Measurements from ENCODE around the gene GRHL1. TPM values are rescaled to one million over a fixed set of nuclear protein-coding genes. Genes with fewer than 3 reads are reported as not detected.

GRHL1 gene
- total and polyA plus RNA-seq, 9 of the 15 experiments (the other 6 are each of a cell fraction or from before 2014, with no cell fraction given), result 1.7 to 6.1 (median 4.7) TPM

GRCh38 chr2:9941196-9941995, 10.1 kb upstream of the GRHL1 start (continued):
- TF ChIP-seq ZNF57 (CRISPR knock-in tag; IDR thresholded peaks at IDR 0.05) (no peak), MYBL2 (IDR thresholded peaks at IDR 0.05; ENCODE audit: low read depth) (no peak), MYBL2 (CRISPR knock-in tag; IDR thresholded peaks at IDR 0.05; ENCODE audit: borderline replicate concordance) (no peak), CTBP1 (IDR thresholded peaks at IDR 0.05; ENCODE audit: borderline replicate concordance) (no peak), E2F1 (CRISPR knock-in tag; IDR thresholded peaks at IDR 0.05) (no peak), SMARCC2 (IDR thresholded peaks at IDR 0.05; ENCODE audit: low read depth) (no peak), PBX2 (CRISPR knock-in tag; IDR thresholded peaks at IDR 0.05; ENCODE audit: low read depth) (no peak), PBX2 (tag; conservative IDR thresholded peaks at IDR 0.05; ENCODE audit: low read depth) (peak; percentile 90), SPI1 (IDR thresholded peaks at IDR 0.05; ENCODE audit: borderline replicate concordance, low read depth, low read length) (no peak), PURB (CRISPR knock-in tag; IDR thresholded peaks at IDR 0.05; ENCODE audit: low read depth) (no peak), SFPQ (IDR thresholded peaks at IDR 0.05; ENCODE audit: low read depth, low read length) (no peak), ARNT (IDR thresholded peaks at IDR 0.05) (no peak), ZNF511 (CRISPR knock-in tag; IDR thresholded peaks at IDR 0.05) (no peak), MNT (conservative IDR thresholded peaks at IDR 0.05) (no peak), KLF6 (CRISPR knock-in tag; IDR thresholded peaks at IDR 0.05; ENCODE audit: borderline replicate concordance) (no peak), HMG20B (CRISPR knock-in tag; IDR thresholded peaks at IDR 0.05) (no peak), PKNOX1 (IDR thresholded peaks at IDR 0.05) (peak; percentile 95), KDM1A (IDR thresholded peaks at IDR 0.05) (no peak)

All from K562 (cell line).